B cell (primary cell): ENCODE results near the gene MRPL41. TPM values are rescaled to one million over a fixed set of nuclear protein-coding genes. Genes with fewer than 3 reads are reported as not detected.
A peak's percentile ranks its signal among the peaks of the same experiment; 100 is the strongest.
"Not testable (repeated sequence)": the region's sequence is repeated elsewhere in the genome, so short reads cannot be mapped to it uniquely, and the experiment has no call there.

Experiments
- ATAC-seq: fragments of 200-7000 bp; cut with Tn5 transposase; one replicate; pipeline ENCODE4 v1.10.0; 2021; ENCODE audit warnings: low read depth, mild to moderate bottlenecking, moderate number of reproducible peaks, moderate library complexity
- CTCF ChIA-PET: fragments of 350-600 bp; sonication (Branson Sonifier 250); formaldehyde crosslinking; loops from one replicate; lab custom pipeline; 2021; ENCODE audit warnings: antibody characterized with exemption, inconsistent platforms; lab: Charles Lee
- POLR2A ChIA-PET: fragments of 350-600 bp; sonication (Branson Sonifier 250); formaldehyde crosslinking; loops from one replicate; lab custom pipeline; 2021; ENCODE audit warnings: antibody characterized with exemption; lab: Charles Lee
- DNase-seq: peaks from one replicate; pipeline ENCODE4 v3.0.0; 2013
- H2AFZ ChIP-seq: 2 replicates; pipeline ENCODE4 v1.6.1; 2012; ENCODE audit warnings: mild to moderate bottlenecking, low read depth, low read length; ENCODE audit not compliant: insufficient read depth, poor library complexity, severe bottlenecking
- H3K27ac ChIP-seq, 2 donors: 1 replicate in 1 of 2; 2 replicates in 1 of 2; pipeline ENCODE4 v1.5.1; 2012 to 2013; ENCODE audit warnings: low read length in 2 of 2, mild to moderate bottlenecking in 2 of 2, moderate library complexity in 1 of 2
- H3K27me3 ChIP-seq, 4 experiments: fragments of 200-600 bp in 1 of 4; sonication (generic) in 1 of 4; replicated peaks in 1 of 4; 1 replicate in 2 of 4; 2 replicates in 2 of 4; pipeline versions ENCODE4 v1.6.1 to v1.7.0; 2013 to 2016; ENCODE audit warnings: low read length in 3 of 4, mild to moderate bottlenecking in 2 of 4, mixed read lengths in 1 of 4, moderate library complexity in 1 of 4; ENCODE audit not compliant: insufficient read depth in 4 of 4, control insufficient read depth in 3 of 4; ENCODE audit errors: control extremely low read depth in 1 of 4
- H3K36me3 ChIP-seq, 2 experiments: replicated peaks in 1 of 2; 1 replicate in 1 of 2; 2 replicates in 1 of 2; pipeline versions ENCODE4 v1.6.1 to v1.7.1; 2013; ENCODE audit warnings: low read length in 1 of 2; ENCODE audit not compliant: insufficient read depth in 2 of 2, control insufficient read depth in 1 of 2; ENCODE audit errors: control extremely low read depth in 1 of 2, extremely low read depth in 1 of 2
- H3K4me1 ChIP-seq, 2 donors: fragments of 200-600 bp in 1 of 2; sonication (generic) in 1 of 2; 1 replicate in 1 of 2; 2 replicates in 1 of 2; pipeline versions ENCODE4 v1.5.1 to v1.6.1; 2013 to 2017; ENCODE audit warnings: low read length in 2 of 2; ENCODE audit not compliant: control insufficient read depth in 2 of 2, insufficient read depth in 2 of 2
- H3K4me2 ChIP-seq: replicated peaks from 2 replicates; pipeline ENCODE3; 2012; ENCODE audit warnings: mild to moderate bottlenecking, low read depth, low read length; ENCODE audit not compliant: poor library complexity, severe bottlenecking
- H3K4me3 ChIP-seq, 5 experiments: fragments of 200-600 bp in 1 of 5; sonication (generic) in 1 of 5; 1 replicate in 3 of 5; 2 replicates in 2 of 5; pipeline versions ENCODE4 v1.5.1 to v1.7.0; 2011 to 2016; ENCODE audit warnings: low read length in 4 of 5, mild to moderate bottlenecking in 4 of 5, low read depth in 2 of 5, control low read depth in 1 of 5, moderate library complexity in 1 of 5; ENCODE audit not compliant: insufficient read depth in 1 of 5; ENCODE audit errors: control extremely low read depth in 1 of 5, extremely low read depth in 1 of 5
- H3K79me2 ChIP-seq: fragments of 200-600 bp; sonication (generic); one replicate; pipeline ENCODE4 v1.6.0; 2016; ENCODE audit warnings: low read length; ENCODE audit not compliant: control insufficient read depth, insufficient read depth
- H3K9ac ChIP-seq: fragments of 200-600 bp; sonication (generic); 2 replicates; pipeline ENCODE4 v1.6.1; 2017; ENCODE audit warnings: mild to moderate bottlenecking, low read length, moderate library complexity
- H3K9me3 ChIP-seq, 3 donors: one replicate each; pipeline versions ENCODE4 v1.6.1 to v1.7.1; 2013; ENCODE audit warnings: low read length in 2 of 3; ENCODE audit not compliant: control insufficient read depth in 2 of 3, insufficient read depth in 1 of 3; ENCODE audit errors: control extremely low read depth in 1 of 3
- H4K20me1 ChIP-seq: 2 replicates; pipeline ENCODE4 v1.6.0; 2012; ENCODE audit warnings: mild to moderate bottlenecking, low read length; ENCODE audit not compliant: insufficient read depth, control insufficient read depth, poor library complexity, severe bottlenecking
- H3K27ac Mint-ChIP-seq: one replicate; pipeline ENCODE4 v1.8.0; 2021; ENCODE audit warnings: mixed read lengths
- H3K27me3 Mint-ChIP-seq: one replicate; pipeline ENCODE4 v1.8.0; 2021; ENCODE audit warnings: mixed read lengths
- H3K4me1 Mint-ChIP-seq: one replicate; pipeline ENCODE4 v1.8.0; 2021; ENCODE audit warnings: mixed read lengths
- H3K4me3 Mint-ChIP-seq: one replicate; pipeline ENCODE4 v1.8.0; 2021; ENCODE audit warnings: mixed read lengths
- H3K9me3 Mint-ChIP-seq: one replicate; pipeline ENCODE4 v1.8.0; 2022; ENCODE audit warnings: mixed read lengths; ENCODE audit not compliant: insufficient read depth
- EZH2 ChIP-seq: IDR thresholded peaks from 2 replicates; pipeline ENCODE4 v1.6.1; 2012; ENCODE audit warnings: borderline replicate concordance, low read depth, mild to moderate bottlenecking, moderate library complexity, low read length; ENCODE audit not compliant: insufficient read depth, poor library complexity, severe bottlenecking
- WGBS: methylation state at CpG from one replicate; pipeline ENCODE4 v1.1.5; 2013; ENCODE audit warnings: missing lambda C conversion rate; ENCODE audit not compliant: insufficient coverage; 5-methylcytosine and 5-hydroxymethylcytosine counted together
- intact Hi-C: fragments of 100-400 bp; cut with micrococcal nuclease; formaldehyde crosslinking; loops from one replicate; pipeline ENCODE4 v1.10.0; 2022
- polyA plus RNA-seq: library from polyadenylated mRNA; depleted of rRNA; stranded (reverse); fragments of >200 nt; gene quantifications from 2 replicates; pipeline ENCODE4 v1.2.3, GENCODE V29; 2012
- total RNA-seq, 2 donors: library from RNA; stranded (reverse); fragments of 120-200 nt in 1 of 2; gene quantifications; 1 replicate in 1 of 2; 2 replicates in 1 of 2; pipeline versions ENCODE4 v1.2.3 to v1.2.4, GENCODE V29; 2013 to 2022
- TF ChIP-seq, protein P1 (sequence below): fragments of 200-600 bp; IDR thresholded peaks from one replicate; pipeline ENCODE4 v1.8.0; 2022; ENCODE audit warnings: antibody characterized with exemption, mild to moderate bottlenecking

The MRPL41 gene
- total and polyA plus RNA-seq, 2 donors (not counting 1 experiment from before 2014, with no cell fraction given), result 59.2 to 70.9 TPM

DNA sequence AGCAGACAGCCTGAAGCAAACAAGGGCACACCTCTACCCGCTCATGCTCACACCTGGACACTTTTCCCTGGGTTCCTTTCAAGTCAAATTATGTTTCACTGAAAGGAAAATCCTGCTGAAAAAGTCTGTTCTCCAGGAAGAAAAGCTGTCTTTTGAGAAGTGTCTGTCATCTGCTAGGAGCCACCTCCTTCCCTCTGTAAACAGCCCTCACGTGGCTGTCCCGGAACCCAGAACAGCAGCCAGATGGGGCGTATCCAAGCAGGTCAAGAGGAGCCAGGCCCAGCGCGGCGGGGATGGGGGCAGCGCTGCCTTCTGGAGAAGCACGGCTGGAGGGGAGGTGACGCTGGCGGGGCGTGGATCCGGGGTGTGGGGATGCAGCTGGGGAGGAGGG is 1.5 kb upstream of the MRPL41 start, which contains the start of gene PNPLA7:
Gene PNPLA7, minus strand, starts transcription at position 172 of the 391 bp plus-strand sequence. CDS start 205 bp downstream, outside the sequence.
- intact Hi-C loops, result loop anchor here (1.0 to 2.0 kb wide), 3 partner anchors 41 to 127 kb away; partner anchors contain the start of genes EXD3, NOXA1 and ZMYND19
- Mint-ChIP-seq H3K4me3 (peak within 1 kb of the TSS; percentile 94), H3K27ac (peak within 1 kb of the TSS; percentile 92), H3K9me3 (no peaks in the 10 kb centered on the region), H3K27me3 (no peaks in the 10 kb centered on the region), H3K4me1 (peaks cover 35% of the 10 kb centered on the region)
- Histone ChIP-seq H3K4me1 (peaks cover 25 to 44% of the 10 kb centered on the region in 2 donors), H3K4me2 (peak within 1 kb of the TSS; percentile 97), H3K9me3 (peaks cover 0 to 12% (median 0%) of the 10 kb centered on the region in 3 donors), H4K20me1 (peaks cover 22% of the 10 kb centered on the region), H3K27me3 (no peaks in the 10 kb centered on the region), H3K79me2 (peaks cover 16% of the 10 kb centered on the region), H2AFZ (peak within 1 kb of the TSS; percentile 79), H3K9ac (peak within 1 kb of the TSS; percentile 74), H3K4me3 (peak within 1 kb of the TSS; percentile 50 to 81 (median 65)), H3K36me3 (no peaks in the 10 kb centered on the region), H3K27ac (peak within 1 kb of the TSS; percentile 59 to 78)
- CTCF ChIA-PET, result no interaction called here
- DNase-seq (peak; percentile 76), ATAC-seq (peak; percentile 25)
- TF ChIP-seq, protein P1, sequence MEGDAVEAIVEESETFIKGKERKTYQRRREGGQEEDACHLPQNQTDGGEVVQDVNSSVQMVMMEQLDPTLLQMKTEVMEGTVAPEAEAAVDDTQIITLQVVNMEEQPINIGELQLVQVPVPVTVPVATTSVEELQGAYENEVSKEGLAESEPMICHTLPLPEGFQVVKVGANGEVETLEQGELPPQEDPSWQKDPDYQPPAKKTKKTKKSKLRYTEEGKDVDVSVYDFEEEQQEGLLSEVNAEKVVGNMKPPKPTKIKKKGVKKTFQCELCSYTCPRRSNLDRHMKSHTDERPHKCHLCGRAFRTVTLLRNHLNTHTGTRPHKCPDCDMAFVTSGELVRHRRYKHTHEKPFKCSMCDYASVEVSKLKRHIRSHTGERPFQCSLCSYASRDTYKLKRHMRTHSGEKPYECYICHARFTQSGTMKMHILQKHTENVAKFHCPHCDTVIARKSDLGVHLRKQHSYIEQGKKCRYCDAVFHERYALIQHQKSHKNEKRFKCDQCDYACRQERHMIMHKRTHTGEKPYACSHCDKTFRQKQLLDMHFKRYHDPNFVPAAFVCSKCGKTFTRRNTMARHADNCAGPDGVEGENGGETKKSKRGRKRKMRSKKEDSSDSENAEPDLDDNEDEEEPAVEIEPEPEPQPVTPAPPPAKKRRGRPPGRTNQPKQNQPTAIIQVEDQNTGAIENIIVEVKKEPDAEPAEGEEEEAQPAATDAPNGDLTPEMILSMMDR, result no peak
- TF ChIP-seq EZH2, result no peak
- WGBS, result 0% methylated on average over 10 of the region's 13 CpGs
- POLR2A ChIA-PET, result interaction anchor here (0.6 to 0.7 kb wide), 3 partner anchors 9 to 159 kb away, joined by 3 to 6 read pairs (median 4); no protein-coding TSS in a partner anchor

DNA sequence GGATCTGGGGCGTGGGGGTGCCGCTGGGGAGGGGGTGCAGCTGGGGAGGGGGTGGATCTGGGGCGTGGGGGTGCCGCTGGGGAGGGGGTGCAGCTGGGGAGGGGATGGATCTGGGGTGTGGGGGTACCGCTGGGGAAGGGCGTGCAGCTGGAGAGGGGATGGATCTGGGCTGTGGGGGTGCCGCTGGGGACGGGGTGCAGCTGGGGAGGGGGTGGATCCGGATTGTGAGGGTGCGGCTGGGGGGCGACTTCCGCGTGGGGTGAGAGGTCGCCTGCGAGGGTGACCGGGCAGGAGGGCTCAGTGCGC is 768 bp upstream of the MRPL41 start:
- POLR2A ChIA-PET, result interaction anchor here (0.6 to 0.7 kb wide), 4 partner anchors 10 to 159 kb away, joined by 3 to 9 read pairs (median 5); no protein-coding TSS in a partner anchor
- DNase-seq, H3K27me3 Mint-ChIP-seq, CTCF ChIA-PET, ATAC-seq, H3K36me3 ChIP-seq, H3K27me3 ChIP-seq, H3K9me3 Mint-ChIP-seq, H3K27ac Mint-ChIP-seq: not testable (repeated sequence)
- Histone ChIP-seq H3K9me3 (peaks cover 0 to 12% (median 0%) of the 10 kb centered on the region in 3 donors), H3K4me3 (peak overlapping the region in 4 of 5 experiments; percentile 50 to 81 (median 70)), H2AFZ (peak overlapping the region; percentile 79), H3K9ac (peak overlapping the region; percentile 74), H3K4me1 (peaks cover 25 to 44% of the 10 kb centered on the region in 2 donors), H4K20me1 (peaks cover 22% of the 10 kb centered on the region), H3K79me2 (peaks cover 16% of the 10 kb centered on the region), H3K4me2 (peak overlapping the region; percentile 97), H3K27ac (peak overlapping the region in 1 of 2 donors; percentile 67)
- Mint-ChIP-seq H3K4me3 (peak overlapping the region; percentile 75), H3K4me1 (peaks cover 31% of the 10 kb centered on the region)
- 1% methylated on average over 12 of the region's 17 CpGs for WGBS
- intact Hi-C loops, result loop anchor here (1.0 to 2.0 kb wide), 5 partner anchors 28 to 128 kb away; partner anchors contain the start of genes ARRDC1, EXD3, NOXA1 and ZMYND19
